Measurements from ENCODE around the gene ZNF185. TPM values are rescaled to one million over a fixed set of nuclear protein-coding genes. Genes with fewer than 3 reads are reported as not detected.

The ZNF185 gene
- polyA plus RNA-seq, 1 donor from 2014 or later, result 2.0 TPM

- Mint-ChIP-seq H3K27ac (no peak overlapping the region), H3K36me3 (peaks cover 5% of the 10 kb centered on the region), H3K27me3 (peaks cover 1% of the 10 kb centered on the region), H3K4me1 (peaks cover 0 to 4% (median 2%) of the 10 kb centered on the region in 3 donors), H3K9me3 (no peaks in the 10 kb centered on the region), H3K4me3 (peak overlapping the region in 2 of 4 donors; percentile 60 to 85)
These were observed 44.2 kb downstream of the ZNF185 start for GRCh38 chrX:152942077-152942442.

GRCh38 chrX:152943826-152944225, 46.0 kb downstream of the ZNF185 start:
- H3K4me3 Mint-ChIP-seq, result no peak overlapping the region
- H3K9me3 Mint-ChIP-seq, result no peaks in the 10 kb centered on the region
- H3K36me3 Mint-ChIP-seq, result peaks cover 3% of the 10 kb centered on the region

GRCh38 chrX:152945021-152945979, 47.4 kb downstream of the ZNF185 start:
- Mint-ChIP-seq H3K36me3 (peaks cover 3% of the 10 kb centered on the region), H3K27me3 (peaks cover 2% of the 10 kb centered on the region), H3K4me3 (no peak overlapping the region), H3K9me3 (no peaks in the 10 kb centered on the region), H3K4me1 (peaks cover 0 to 4% (median 2%) of the 10 kb centered on the region in 3 donors), H3K27ac (no peak overlapping the region)

More at GRCh38 chrX:152943826-152944225, 46.0 kb downstream of the ZNF185 start:
- Mint-ChIP-seq H3K27ac (no peak overlapping the region), H3K27me3 (peaks cover 4% of the 10 kb centered on the region), H3K4me1 (peaks cover 0 to 4% (median 2%) of the 10 kb centered on the region in 3 donors)

GRCh38 chrX:152946681-152947080, 48.8 kb downstream of the ZNF185 start:
- peak overlapping the region in 1 of 3 donors; percentile 59 for H3K27ac Mint-ChIP-seq
- H3K27me3 Mint-ChIP-seq, result peaks cover 2% of the 10 kb centered on the region
- H3K9me3 Mint-ChIP-seq, result no peaks in the 10 kb centered on the region
- peaks cover 0 to 2% (median 0%) of the 10 kb centered on the region in 3 donors for H3K4me1 Mint-ChIP-seq
- H3K4me3 Mint-ChIP-seq, result no peak overlapping the region
- peaks cover 3% of the 10 kb centered on the region for H3K36me3 Mint-ChIP-seq

Other genes with a start within 250 kb of the ZNF185 start
- gene MAGEA3, start 199.3 kb upstream of the ZNF185 start, polyA plus RNA-seq, result not detected
- gene CSAG2, start 188.8 kb upstream of the ZNF185 start, polyA plus RNA-seq, result not detected
- gene MAGEA2B, start 183.4 kb upstream of the ZNF185 start, polyA plus RNA-seq, result not detected
- gene CSAG1, start 164.3 kb upstream of the ZNF185 start, polyA plus RNA-seq, result not detected
- not detected for gene MAGEA12, start 164.3 kb upstream of the ZNF185 start, polyA plus RNA-seq
- gene MAGEA2, start 144.2 kb upstream of the ZNF185 start, polyA plus RNA-seq, result not detected
- not detected for gene CSAG3, start 138.8 kb upstream of the ZNF185 start, polyA plus RNA-seq
- gene MAGEA6, start 128.4 kb upstream of the ZNF185 start, polyA plus RNA-seq, result not detected
- 21.3 TPM for gene CETN2, start 67.3 kb upstream of the ZNF185 start, polyA plus RNA-seq
- gene NSDHL, start 67.0 kb upstream of the ZNF185 start, polyA plus RNA-seq, result 11.7 TPM
- 0.19 TPM for gene PNMA5, start 96.0 kb downstream of the ZNF185 start, polyA plus RNA-seq
- gene PNMA3, start 158.4 kb downstream of the ZNF185 start, polyA plus RNA-seq, result not detected
- 0.14 TPM for gene PNMA6A, start 174.4 kb downstream of the ZNF185 start, polyA plus RNA-seq